ENCODE measurements around the gene RARS2.

The RARS2 gene

GRCh38 chr6:87573307-87574024 is 16.3 kb downstream of the RARS2 start:
- peaks cover 13% of the 10 kb centered on the region for H3K4me1 ChIP-seq (ENCODE audit: control insufficient read depth, insufficient read depth, low read length)
- peaks cover 18% of the 10 kb centered on the region for H3K36me3 ChIP-seq (ENCODE audit: control insufficient read depth, insufficient read depth, low read length)
- H3K27ac ChIP-seq (ENCODE audit: low read depth, low read length): no peak overlapping the region
- H3K4me3 ChIP-seq (ENCODE audit: low read depth, low read length): no peak overlapping the region
- no peak overlapping the region for H3K9ac ChIP-seq (ENCODE audit: low read length)
- no peaks in the 10 kb centered on the region for H3K27me3 ChIP-seq (ENCODE audit: control insufficient read depth, insufficient read depth, low read length)
- H3K9me3 ChIP-seq (ENCODE audit: control insufficient read depth, insufficient read depth, low read depth, low read length): no peaks in the 10 kb centered on the region

GRCh38 chr6:87572883-87573282 is 16.9 kb downstream of the RARS2 start:
- Histone ChIP-seq H3K36me3 (ENCODE audit: control insufficient read depth, insufficient read depth, low read length) (peaks cover 22% of the 10 kb centered on the region), H3K27me3 (ENCODE audit: control insufficient read depth, insufficient read depth, low read length) (no peaks in the 10 kb centered on the region), H3K4me1 (ENCODE audit: control insufficient read depth, insufficient read depth, low read length) (peaks cover 10% of the 10 kb centered on the region), H3K4me3 (ENCODE audit: low read depth, low read length) (no peak overlapping the region), H3K27ac (ENCODE audit: low read depth, low read length) (no peak overlapping the region), H3K9ac (ENCODE audit: low read length) (no peak overlapping the region), H3K9me3 (ENCODE audit: control insufficient read depth, insufficient read depth, low read depth, low read length) (no peaks in the 10 kb centered on the region)

GRCh38 chr6:87572021-87572420 is 17.8 kb downstream of the RARS2 start:
- H3K4me1 ChIP-seq (ENCODE audit: control insufficient read depth, insufficient read depth, low read length): peaks cover 10% of the 10 kb centered on the region
- no peaks in the 10 kb centered on the region for H3K9me3 ChIP-seq (ENCODE audit: control insufficient read depth, insufficient read depth, low read depth, low read length)
- peaks cover 16% of the 10 kb centered on the region for H3K36me3 ChIP-seq (ENCODE audit: control insufficient read depth, insufficient read depth, low read length)
- no peak overlapping the region for H3K9ac ChIP-seq (ENCODE audit: low read length)
- no peaks in the 10 kb centered on the region for H3K27me3 ChIP-seq (ENCODE audit: control insufficient read depth, insufficient read depth, low read length)
- H3K27ac ChIP-seq (ENCODE audit: low read depth, low read length): no peak overlapping the region
- H3K4me3 ChIP-seq (ENCODE audit: low read depth, low read length): no peak overlapping the region

GRCh38 chr6:87561017-87561416 is 28.8 kb downstream of the RARS2 start:
- Histone ChIP-seq H3K9ac (ENCODE audit: low read length) (no peak overlapping the region), H3K27ac (ENCODE audit: low read depth, low read length) (no peak overlapping the region), H3K4me1 (ENCODE audit: control insufficient read depth, insufficient read depth, low read length) (peaks cover 5% of the 10 kb centered on the region; the same call in 1 of the 2 replicates), H3K27me3 (ENCODE audit: control insufficient read depth, insufficient read depth, low read length) (no peaks in the 10 kb centered on the region), H3K4me3 (ENCODE audit: low read depth, low read length) (no peak overlapping the region), H3K9me3 (ENCODE audit: control insufficient read depth, insufficient read depth, low read depth, low read length) (no peaks in the 10 kb centered on the region), H3K36me3 (ENCODE audit: control insufficient read depth, insufficient read depth, low read length) (peaks cover 77% of the 10 kb centered on the region)

- Histone ChIP-seq H3K27ac (ENCODE audit: low read depth, low read length) (no peak overlapping the region), H3K4me1 (ENCODE audit: control insufficient read depth, insufficient read depth, low read length) (peaks cover 5% of the 10 kb centered on the region; the same call in 1 of the 2 replicates), H3K9ac (ENCODE audit: low read length) (no peak overlapping the region), H3K27me3 (ENCODE audit: control insufficient read depth, insufficient read depth, low read length) (no peaks in the 10 kb centered on the region), H3K36me3 (ENCODE audit: control insufficient read depth, insufficient read depth, low read length) (peaks cover 80% of the 10 kb centered on the region), H3K4me3 (ENCODE audit: low read depth, low read length) (no peak overlapping the region), H3K9me3 (ENCODE audit: control insufficient read depth, insufficient read depth, low read depth, low read length) (no peaks in the 10 kb centered on the region)
These were observed 31.3 kb downstream of the RARS2 start for GRCh38 chr6:87558446-87558845.

GRCh38 chr6:87555506-87555905 is 34.3 kb downstream of the RARS2 start:
- Histone ChIP-seq H3K27ac (ENCODE audit: low read depth, low read length) (no peak overlapping the region), H3K9me3 (ENCODE audit: control insufficient read depth, insufficient read depth, low read depth, low read length) (no peaks in the 10 kb centered on the region), H3K27me3 (ENCODE audit: control insufficient read depth, insufficient read depth, low read length) (no peaks in the 10 kb centered on the region), H3K9ac (ENCODE audit: low read length) (no peak overlapping the region), H3K36me3 (ENCODE audit: control insufficient read depth, insufficient read depth, low read length) (peaks cover 68% of the 10 kb centered on the region), H3K4me3 (ENCODE audit: low read depth, low read length) (no peak overlapping the region), H3K4me1 (ENCODE audit: control insufficient read depth, insufficient read depth, low read length) (no peaks in the 10 kb centered on the region; the same call in 1 of the 2 replicates)

GRCh38 chr6:87553159-87553765 is 36.5 kb downstream of the RARS2 start:
- Histone ChIP-seq H3K9me3 (ENCODE audit: control insufficient read depth, insufficient read depth, low read depth, low read length) (no peaks in the 10 kb centered on the region), H3K36me3 (ENCODE audit: control insufficient read depth, insufficient read depth, low read length) (peaks cover 69% of the 10 kb centered on the region), H3K27ac (ENCODE audit: low read depth, low read length) (no peak overlapping the region), H3K9ac (ENCODE audit: low read length) (no peak overlapping the region), H3K4me3 (ENCODE audit: low read depth, low read length) (no peak overlapping the region), H3K27me3 (ENCODE audit: control insufficient read depth, insufficient read depth, low read length) (no peaks in the 10 kb centered on the region), H3K4me1 (ENCODE audit: control insufficient read depth, insufficient read depth, low read length) (no peaks in the 10 kb centered on the region; the same call in 1 of the 2 replicates)

GRCh38 chr6:87551799-87552198 is 38.0 kb downstream of the RARS2 start:
- no peaks in the 10 kb centered on the region; the same call in 1 of the 2 replicates for H3K4me1 ChIP-seq (ENCODE audit: control insufficient read depth, insufficient read depth, low read length)
- H3K27me3 ChIP-seq (ENCODE audit: control insufficient read depth, insufficient read depth, low read length): no peaks in the 10 kb centered on the region
- peaks cover 65% of the 10 kb centered on the region for H3K36me3 ChIP-seq (ENCODE audit: control insufficient read depth, insufficient read depth, low read length)
- H3K4me3 ChIP-seq (ENCODE audit: low read depth, low read length): no peak overlapping the region
- H3K9ac ChIP-seq (ENCODE audit: low read length): no peak overlapping the region
- no peak overlapping the region for H3K27ac ChIP-seq (ENCODE audit: low read depth, low read length)
- no peaks in the 10 kb centered on the region for H3K9me3 ChIP-seq (ENCODE audit: control insufficient read depth, insufficient read depth, low read depth, low read length)

GRCh38 chr6:87544474-87544735 is 45.4 kb downstream of the RARS2 start:
- no peaks in the 10 kb centered on the region for H3K27me3 ChIP-seq (ENCODE audit: control insufficient read depth, insufficient read depth, low read length)
- peaks cover 80% of the 10 kb centered on the region for H3K36me3 ChIP-seq (ENCODE audit: control insufficient read depth, insufficient read depth, low read length)
- no peak overlapping the region for H3K27ac ChIP-seq (ENCODE audit: low read depth, low read length)
- peaks cover 10% of the 10 kb centered on the region for H3K9me3 ChIP-seq (ENCODE audit: control insufficient read depth, insufficient read depth, low read depth, low read length)
- H3K4me1 ChIP-seq (ENCODE audit: control insufficient read depth, insufficient read depth, low read length): no peaks in the 10 kb centered on the region
- H3K9ac ChIP-seq (ENCODE audit: low read length): no peak overlapping the region
- H3K4me3 ChIP-seq (ENCODE audit: low read depth, low read length): no peak overlapping the region

GRCh38 chr6:87543696-87544473 is 45.9 kb downstream of the RARS2 start:
- Histone ChIP-seq H3K4me3 (ENCODE audit: low read depth, low read length) (no peak overlapping the region), H3K36me3 (ENCODE audit: control insufficient read depth, insufficient read depth, low read length) (peaks cover 83% of the 10 kb centered on the region), H3K4me1 (ENCODE audit: control insufficient read depth, insufficient read depth, low read length) (no peaks in the 10 kb centered on the region), H3K27me3 (ENCODE audit: control insufficient read depth, insufficient read depth, low read length) (no peaks in the 10 kb centered on the region), H3K9me3 (ENCODE audit: control insufficient read depth, insufficient read depth, low read depth, low read length) (peaks cover 11% of the 10 kb centered on the region), H3K9ac (ENCODE audit: low read length) (no peak overlapping the region), H3K27ac (ENCODE audit: low read depth, low read length) (no peak overlapping the region)

- H3K27ac ChIP-seq (ENCODE audit: low read depth, low read length): no peak overlapping the region
- peaks cover 11% of the 10 kb centered on the region for H3K9me3 ChIP-seq (ENCODE audit: control insufficient read depth, insufficient read depth, low read depth, low read length)
- no peaks in the 10 kb centered on the region for H3K4me1 ChIP-seq (ENCODE audit: control insufficient read depth, insufficient read depth, low read length)
- H3K27me3 ChIP-seq (ENCODE audit: control insufficient read depth, insufficient read depth, low read length): no peaks in the 10 kb centered on the region
- peaks cover 76% of the 10 kb centered on the region for H3K36me3 ChIP-seq (ENCODE audit: control insufficient read depth, insufficient read depth, low read length)
- H3K4me3 ChIP-seq (ENCODE audit: low read depth, low read length): no peak overlapping the region
- no peak overlapping the region for H3K9ac ChIP-seq (ENCODE audit: low read length)
These were observed 48.0 kb downstream of the RARS2 start for GRCh38 chr6:87541744-87542143.

All from HUES6 (cell line).